ENCODE measurements around the gene PTPN2. TPM values are rescaled to one million over a fixed set of nuclear protein-coding genes. Genes with fewer than 3 reads are reported as not detected.

Gene PTPN2
- total and polyA plus RNA-seq, 2 of the 4 experiments (the other 2 are of a cell fraction), result 13.2 to 30.6 TPM

DNA sequence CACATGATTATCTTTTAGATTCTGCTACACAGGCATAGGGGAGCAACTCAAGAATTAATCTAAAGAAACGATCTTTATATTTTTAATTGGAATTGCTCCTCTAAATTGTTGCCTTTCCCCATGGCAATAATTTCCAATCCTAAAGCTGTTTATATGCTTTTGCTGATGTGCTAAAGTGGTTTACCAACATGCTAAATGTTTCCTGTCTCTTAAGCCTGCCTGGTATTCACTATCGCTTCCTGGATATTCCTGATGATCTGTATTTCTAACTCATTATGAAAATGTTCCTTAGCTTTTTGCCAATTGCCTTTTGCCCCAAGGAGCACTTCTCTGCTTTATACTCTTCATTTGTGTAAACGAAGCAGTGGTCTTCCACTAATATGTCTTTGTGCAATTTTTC, 65.8 kb downstream of the PTPN2 start:
- Histone ChIP-seq H2BK20ac (ENCODE audit: low read depth, low read length) (no peak overlapping the region), H4K8ac (ENCODE audit: low read depth in 2 of 2, low read length in 2 of 2) (no peak overlapping the region), H4K5ac (ENCODE audit: low read depth, low read length) (no peak overlapping the region), H3K56ac (ENCODE audit: extremely low read depth, insufficient read depth, low read length) (no peak overlapping the region), H3K4me2 (ENCODE audit: low read depth, low read length) (no peak overlapping the region), H2BK120ac (ENCODE audit: low read depth, low read length) (no peak overlapping the region), H3K27me3 (ENCODE audit: control insufficient read depth, insufficient read depth, low read length) (no peaks in the 10 kb centered on the region), H3K4me3 (ENCODE audit: insufficient read depth, low read depth, low read length) (no peak overlapping the region), H3K79me1 (ENCODE audit: low read depth in 1 of 2, low read length in 2 of 2) (no peaks in the 10 kb centered on the region; a peak in 1 of 4 replicates), H3K27ac (ENCODE audit: insufficient read depth, low read length) (no peak overlapping the region), H2BK15ac (ENCODE audit: low read depth, low read length) (no peak overlapping the region), H3K14ac (replicated peaks; ENCODE audit: low read depth, low read length) (no peak overlapping the region), H3K4me1 (ENCODE audit: control insufficient read depth, insufficient read depth, low read length) (peaks cover 2% of the 10 kb centered on the region; the same call in 1 of the 2 replicates), H3K23ac (ENCODE audit: low read depth, low read length) (no peak overlapping the region), H2AK9ac (replicated peaks; ENCODE audit: low read depth, low read length, poor library complexity) (no peak overlapping the region), H2AK5ac (ENCODE audit: low read depth, low read length) (no peak overlapping the region), H3K9me1 (ENCODE audit: insufficient read depth, low read length) (0 out of 2 replicates have a peak, but pooled peaks cover 4% of the 10 kb centered on the region), H3K18ac (ENCODE audit: low read depth, low read length) (no peak overlapping the region), H3K9me3 (ENCODE audit: control insufficient read depth, insufficient read depth, low read length) (no peaks in the 10 kb centered on the region), H2BK5ac (ENCODE audit: low read depth, low read length, poor library complexity, severe bottlenecking) (no peak overlapping the region), H4K20me1 (ENCODE audit: insufficient read depth, low read length) (no peaks in the 10 kb centered on the region), H4K91ac (ENCODE audit: insufficient read depth, low read depth, low read length) (no peak overlapping the region), H3K9ac (ENCODE audit: low read depth, low read length) (no peak overlapping the region), H3K36me3 (ENCODE audit: control insufficient read depth, insufficient read depth, low read length) (peaks cover 8% of the 10 kb centered on the region; the same call in 1 of the 2 replicates), H2AFZ (replicated peaks; ENCODE audit: low read length, poor library complexity) (no peak overlapping the region), H3K4ac (ENCODE audit: low read depth, low read length) (no peak overlapping the region)
- no peak for TF ChIP-seq MAZ (IDR thresholded peaks at IDR 0.05; ENCODE audit: borderline replicate concordance, low read depth, low read length)
- ATAC-seq (ENCODE audit: low read depth) (no peak), DNase-seq (no peak)
- no TSS peak for BruUV-seq (replicated peaks)
- in situ Hi-C loops (cut with MboI; ENCODE audit: low sequenced_read_pairs) (no loop called here), dilution Hi-C loops (cut with HindIII; ENCODE audit: low sequenced_read_pairs, unreplicated experiment) (no loop called here), intact Hi-C loops (cut with micrococcal nuclease) (no loop called here)
- ChIA-PET POLR2A (ENCODE audit: unreplicated experiment) (no interaction called here), CTCF (interaction anchor here (0.7 kb wide), 1 partner anchor 117 kb away, joined by 3 read pairs; no protein-coding TSS in a partner anchor)
- WGBS, 2 experiments (ENCODE audit: extremely low coverage in 2 of 2, insufficient read length in 1 of 2), result no CpG with 5 or more reads among the region's 3 CpGs
